Spleen (tissue), 11 donors: ENCODE results near the gene ROM1. TPM values are rescaled to one million over a fixed set of nuclear protein-coding genes. Genes with fewer than 3 reads are reported as not detected.

ENCODE experiments used
- DNase-seq: peaks from one replicate; pipeline ENCODE4 v3.0.0-alpha.2; 2020
- H3K27ac ChIP-seq, 8 donors: fragments of 200-600 bp; sonication (generic) in 7 of 8; 1 replicate in 4 of 8; 2 replicates in 4 of 8; pipeline versions ENCODE4 v1.5.0 to v1.8.0; 2016 to 2021; ENCODE audit warnings: inconsistent platforms in 4 of 8, mild to moderate bottlenecking in 4 of 8, moderate library complexity in 1 of 8
- H3K27me3 ChIP-seq, 7 donors: fragments of 200-600 bp; sonication (generic) in 6 of 7; replicated peaks in 1 of 7; 1 replicate in 4 of 7; 2 replicates in 3 of 7; pipeline versions ENCODE4 v1.5.0 to v1.8.0; 2016 to 2021; ENCODE audit warnings: inconsistent platforms in 3 of 7, mild to moderate bottlenecking in 1 of 7
- H3K36me3 ChIP-seq, 6 donors: fragments of 200-600 bp; sonication (generic) in 5 of 6; 1 replicate in 4 of 6; 2 replicates in 2 of 6; pipeline versions ENCODE4 v1.5.0 to v1.8.0; 2016 to 2021; ENCODE audit warnings: inconsistent platforms in 2 of 6
- H3K4me1 ChIP-seq, 6 donors: fragments of 200-600 bp; sonication (generic) in 5 of 6; 1 replicate in 3 of 6; 2 replicates in 3 of 6; pipeline versions ENCODE4 v1.5.0 to v1.8.0; 2016 to 2021; ENCODE audit warnings: inconsistent platforms in 3 of 6
- H3K4me3 ChIP-seq, 8 donors: fragments of 200-600 bp; sonication (generic) in 7 of 8; 1 replicate in 4 of 8; 2 replicates in 4 of 8; pipeline versions ENCODE4 v1.5.0 to v1.8.0; 2016 to 2021; ENCODE audit warnings: inconsistent platforms in 4 of 8, mild to moderate bottlenecking in 4 of 8, moderate library complexity in 2 of 8
- H3K9me3 ChIP-seq, 8 donors: fragments of 200-600 bp; sonication (generic) in 7 of 8; 1 replicate in 4 of 8; 2 replicates in 4 of 8; pipeline versions ENCODE4 v1.5.0 to v1.8.0; 2016 to 2021; ENCODE audit warnings: inconsistent platforms in 4 of 8
- POLR2A ChIP-seq, 3 donors: fragments of 450-650 bp; IDR thresholded peaks; one replicate each; pipeline ENCODE4 v1.5.1; 2017; ENCODE audit warnings: antibody characterized with exemption in 3 of 3, mild to moderate bottlenecking in 1 of 3
- POLR2AphosphoS5 ChIP-seq, 3 donors: sonication (generic); formaldehyde crosslinking; IDR thresholded peaks; one replicate each; pipeline ENCODE4 v1.5.1; 2017; ENCODE audit warnings: antibody characterized with exemption in 3 of 3
- WGBS, 5 donors: extraction: QIAGEN DNeasy Blood & Tissue Kit in 3 of 5; methylation state at CpG; one replicate each; pipeline versions ENCODE4 v1.1.5 to v1.1.7; 2013 to 2018; 5-methylcytosine and 5-hydroxymethylcytosine counted together
- intact Hi-C: fragments of 100-400 bp; cut with DNase I; formaldehyde crosslinking; loops from one replicate; pipeline ENCODE4 v1.15.0; 2023; ENCODE audit warnings: low total_unique reads
- polyA plus RNA-seq, 3 donors: library from polyadenylated mRNA; stranded (reverse); fragments of 200-250 nt; gene quantifications; one replicate each; pipeline ENCODE4 v1.2.1, GENCODE V29; 2013
- total RNA-seq, 7 donors: library from RNA; depleted of rRNA in 3 of 7; stranded (reverse); fragments of >200 nt in 3 of 7; fragmentation: NEBNext Ultra II Directional in 4 of 7; extraction: Animal tissue kit (Norgen Biotek cat#: 25700) in 4 of 7; gene quantifications; one replicate each; pipeline versions ENCODE4 v1.1.0 to v1.2.1, GENCODE V29; 2016 to 2021
- TF ChIP-seq, protein P1 (sequence below), 11 experiments: fragments of 200-600 bp in 7 of 11; fragments of 450-650 bp in 4 of 11; sonication (generic) in 4 of 11; IDR thresholded peaks in 8 of 11; conservative IDR thresholded peaks in 3 of 11; 1 replicate in 7 of 11; 2 replicates in 4 of 11; pipeline versions ENCODE4 v1.4.0 to v1.8.0; 2016 to 2021; ENCODE audit warnings: antibody characterized with exemption in 11 of 11, inconsistent platforms in 4 of 11, mild to moderate bottlenecking in 1 of 11
- donor health status: healthy with polysubstance abuse.
- donor health status: DM: no; HTN: no; CAD: no; lungs with moderate emphysema.
- donor health status: DM: no; HTN: no; CAD: no.
- donor health status: Bipolar disorder and iron deficiency.
- donor health status: healthy.
- donor health status: DM: no; HTN: no; CAD: no.
- donor health status: DM: yes; HTN: yes; CAD: no.

Gene ROM1
- total and polyA plus RNA-seq, 10 donors, result 4.2 to 15.0 (median 5.9) TPM

GRCh38 chr11:62593434-62594044 is 19.5 kb upstream of the ROM1 start:
- Histone ChIP-seq H3K4me1 (peaks cover 23 to 76% (median 55%) of the 10 kb centered on the region in 6 donors), H3K9me3 (no peaks in the 10 kb centered on the region), H3K4me3 (no peak overlapping the region), H3K36me3 (peaks cover 0 to 62% (median 56%) of the 10 kb centered on the region in 6 donors), H3K27ac (peak overlapping the region in 5 of 8 donors; percentile 98 to 99 (median 98)), H3K27me3 (no peaks in the 10 kb centered on the region)
- intact Hi-C loops, result loop anchor here (10.0 kb wide), 1 partner anchor 81 kb away; the partner anchor contains the start of genes LBHD1, UBXN1 and UQCC3
- peak; percentile 92 for DNase-seq
- 54 to 56% (median 55%) methylated on average over 13 of the region's 13 CpGs for WGBS, 5 donors
- TF ChIP-seq, protein P1, sequence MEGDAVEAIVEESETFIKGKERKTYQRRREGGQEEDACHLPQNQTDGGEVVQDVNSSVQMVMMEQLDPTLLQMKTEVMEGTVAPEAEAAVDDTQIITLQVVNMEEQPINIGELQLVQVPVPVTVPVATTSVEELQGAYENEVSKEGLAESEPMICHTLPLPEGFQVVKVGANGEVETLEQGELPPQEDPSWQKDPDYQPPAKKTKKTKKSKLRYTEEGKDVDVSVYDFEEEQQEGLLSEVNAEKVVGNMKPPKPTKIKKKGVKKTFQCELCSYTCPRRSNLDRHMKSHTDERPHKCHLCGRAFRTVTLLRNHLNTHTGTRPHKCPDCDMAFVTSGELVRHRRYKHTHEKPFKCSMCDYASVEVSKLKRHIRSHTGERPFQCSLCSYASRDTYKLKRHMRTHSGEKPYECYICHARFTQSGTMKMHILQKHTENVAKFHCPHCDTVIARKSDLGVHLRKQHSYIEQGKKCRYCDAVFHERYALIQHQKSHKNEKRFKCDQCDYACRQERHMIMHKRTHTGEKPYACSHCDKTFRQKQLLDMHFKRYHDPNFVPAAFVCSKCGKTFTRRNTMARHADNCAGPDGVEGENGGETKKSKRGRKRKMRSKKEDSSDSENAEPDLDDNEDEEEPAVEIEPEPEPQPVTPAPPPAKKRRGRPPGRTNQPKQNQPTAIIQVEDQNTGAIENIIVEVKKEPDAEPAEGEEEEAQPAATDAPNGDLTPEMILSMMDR (IDR thresholded peaks at IDR 0.05 in 8 of 11, conservative IDR thresholded peaks at IDR 0.05 in 3 of 11), result peak; percentile 22 to 77 (median 62)
- TF ChIP-seq POLR2AphosphoS5 (IDR thresholded peaks at IDR 0.05), result peak in 2 of 3 donors; percentile 50 to 79
- no peak for TF ChIP-seq POLR2A (IDR thresholded peaks at IDR 0.05)

GRCh38 chr11:62595124-62595523 is 17.9 kb upstream of the ROM1 start:
- no peak overlapping the region for H3K4me3 ChIP-seq
- DNase-seq, result no peak
- intact Hi-C loops, result loop anchor here (10.0 kb wide), 1 partner anchor 80 kb away; the partner anchor contains the start of genes LBHD1, UBXN1 and UQCC3
- no peaks in the 10 kb centered on the region for H3K9me3 ChIP-seq
- H3K27me3 ChIP-seq, result no peaks in the 10 kb centered on the region
- H3K27ac ChIP-seq, result peak overlapping the region in 1 of 8 donors; percentile 7
- peaks cover 0 to 66% (median 52%) of the 10 kb centered on the region in 6 donors for H3K36me3 ChIP-seq
- peaks cover 37 to 76% (median 60%) of the 10 kb centered on the region in 6 donors for H3K4me1 ChIP-seq
- WGBS, 5 donors, result 88 to 94% (median 89%) methylated on average over 3 to 8 of the region's 8 CpGs
- TF ChIP-seq POLR2A (IDR thresholded peaks at IDR 0.05) (no peak), POLR2AphosphoS5 (IDR thresholded peaks at IDR 0.05) (no peak)
- TF ChIP-seq, protein P1 (IDR thresholded peaks at IDR 0.05 in 8 of 11, conservative IDR thresholded peaks at IDR 0.05 in 3 of 11), result no peak

- no peaks in the 10 kb centered on the region for H3K27me3 ChIP-seq
- H3K27ac ChIP-seq, result peak overlapping the region; percentile 92 to 99 (median 98)
- H3K9me3 ChIP-seq, result no peaks in the 10 kb centered on the region
- peaks cover 19 to 74% (median 48%) of the 10 kb centered on the region in 6 donors for H3K4me1 ChIP-seq
- intact Hi-C loops, result loop anchor here (10.0 kb wide), 1 partner anchor 76 kb away; the partner anchor contains the start of genes LBHD1, UBXN1 and UQCC3
- peak; percentile 96 for DNase-seq
- peaks cover 0 to 69% (median 46%) of the 10 kb centered on the region in 6 donors for H3K36me3 ChIP-seq
- H3K4me3 ChIP-seq, result peak overlapping the region in 7 of 8 donors; percentile 91 to 98 (median 93)
- 24 to 33% (median 29%) methylated on average over 7 of the region's 7 CpGs for WGBS, 5 donors
- TF ChIP-seq POLR2AphosphoS5 (IDR thresholded peaks at IDR 0.05), result peak; percentile 67 to 90 (median 84)
- TF ChIP-seq POLR2A (IDR thresholded peaks at IDR 0.05), result no peak
Measured at GRCh38 chr11:62599069-62599696, 13.9 kb upstream of the ROM1 start.

DNA sequence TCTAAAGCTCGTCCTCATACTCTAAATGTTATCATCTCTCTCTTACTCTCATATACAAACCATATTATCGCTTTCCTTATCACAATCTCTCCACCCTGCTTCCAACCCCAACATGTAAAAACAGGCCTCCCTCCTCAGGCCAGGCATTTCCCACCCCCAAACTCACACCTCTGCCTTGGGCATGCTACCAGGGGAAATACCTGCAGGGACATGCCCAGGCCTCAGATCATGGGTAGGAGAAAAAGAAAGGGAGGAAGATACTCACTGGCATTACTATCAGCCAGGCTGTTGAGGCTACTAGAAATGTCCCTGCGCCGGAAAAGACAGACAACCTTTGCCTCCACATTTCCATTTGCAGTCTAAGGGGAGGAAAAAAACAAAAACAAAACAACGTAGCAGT is 13.2 kb upstream of the ROM1 start:
- H3K4me3 ChIP-seq, result peak overlapping the region; percentile 90 to 98 (median 92)
- peak overlapping the region; percentile 92 to 99 (median 98) for H3K27ac ChIP-seq
- intact Hi-C loops, result loop anchor here (10.0 kb wide), 1 partner anchor 75 kb away; the partner anchor contains the start of genes LBHD1, UBXN1 and UQCC3
- H3K27me3 ChIP-seq, result no peaks in the 10 kb centered on the region
- TF ChIP-seq, protein P1 (IDR thresholded peaks at IDR 0.05 in 8 of 11, conservative IDR thresholded peaks at IDR 0.05 in 3 of 11), result no peak
- no peak for TF ChIP-seq POLR2AphosphoS5 (IDR thresholded peaks at IDR 0.05)
- TF ChIP-seq POLR2A (IDR thresholded peaks at IDR 0.05), result no peak
- H3K9me3 ChIP-seq, result no peaks in the 10 kb centered on the region
- peaks cover 19 to 73% (median 48%) of the 10 kb centered on the region in 6 donors for H3K4me1 ChIP-seq
- WGBS, 5 donors, result 33 to 61% (median 46%) methylated on average over 5 of the region's 5 CpGs
- no peak for DNase-seq
- peaks cover 0 to 69% (median 43%) of the 10 kb centered on the region in 6 donors for H3K36me3 ChIP-seq
